HG02970 (cell line): ENCODE data around the gene TEKTIP1.

Experiments used
- ATAC-seq: cut with Tn5 transposase; IDR thresholded peaks from one replicate; pipeline ENCODE4 v1.9.1; 2021; ENCODE audit warnings: mild to moderate bottlenecking, moderate library complexity, moderate number of reproducible peaks; ENCODE audit not compliant: unreplicated experiment, low FRiP score

Gene TEKTIP1

GRCh38 chr19:3538965-3539755 is at the start of gene TEKTIP1:
Gene TEKTIP1, plus strand, starts transcription at chr19:3539174. Its CDS starts 4 bp downstream, at chr19:3539178.
- no peak for ATAC-seq

GRCh38 chr19:3491396-3492119 is 47.4 kb upstream of the TEKTIP1 start:
- ATAC-seq = no peak

- no peak for ATAC-seq
These were observed 46.7 kb upstream of the TEKTIP1 start for GRCh38 chr19:3492131-3492839.

GRCh38 chr19:3492919-3493318 is 46.1 kb upstream of the TEKTIP1 start:
- no peak for ATAC-seq

GRCh38 chr19:3493651-3494050 is 45.3 kb upstream of the TEKTIP1 start:
- ATAC-seq = no peak

GRCh38 chr19:3494051-3494450 is 44.9 kb upstream of the TEKTIP1 start:
- no peak for ATAC-seq

- ATAC-seq = no peak
These were observed 44.4 kb upstream of the TEKTIP1 start for GRCh38 chr19:3494559-3494958.

- ATAC-seq = no peak
These were observed 42.3 kb upstream of the TEKTIP1 start for GRCh38 chr19:3496392-3497273.

- ATAC-seq = no peak
These were observed 41.0 kb upstream of the TEKTIP1 start for GRCh38 chr19:3497757-3498520.

GRCh38 chr19:3499738-3500428 is 39.1 kb upstream of the TEKTIP1 start:
- no peak for ATAC-seq

- ATAC-seq = peak; percentile 81
These were observed 38.4 kb upstream of the TEKTIP1 start, which contains the start of gene DOHH for GRCh38 chr19:3500429-3501101. Gene DOHH, minus strand, starts transcription at chr19:3500674. Its CDS starts 3,860 bp downstream, at chr19:3496814.

GRCh38 chr19:3501780-3502179 is 37.2 kb upstream of the TEKTIP1 start:
- no peak for ATAC-seq

GRCh38 chr19:3503036-3503572 is 35.9 kb upstream of the TEKTIP1 start:
- no peak for ATAC-seq

- ATAC-seq = no peak
These were observed 34.2 kb upstream of the TEKTIP1 start for GRCh38 chr19:3504735-3505134.

GRCh38 chr19:3505598-3506383 is 33.2 kb upstream of the TEKTIP1 start, which contains the start of gene FZR1:
Gene FZR1, plus strand, starts transcription at chr19:3506311. Its CDS starts 16,679 bp downstream, at chr19:3522990.
- ATAC-seq = peak; percentile 89

GRCh38 chr19:3506384-3507340 is 32.3 kb upstream of the TEKTIP1 start:
- ATAC-seq = peak; percentile 40
